MM.1S (cell line): ENCODE data around the gene CD48.

Experiments used
- DNase-seq: peaks from one replicate; pipeline ENCODE4 v3.0.0-alpha.2; 2015
- H2AFZ ChIP-seq: fragments of 300-600 bp; sonication (generic); 2 replicates; pipeline ENCODE4 v1.6.0; 2016; ENCODE audit warnings: antibody characterized with exemption, low read length
- H3F3A ChIP-seq: fragments of 300-600 bp; sonication (generic); 2 replicates; pipeline ENCODE4 v1.6.1; 2016; ENCODE audit warnings: mild to moderate bottlenecking, antibody characterized with exemption, low read length, moderate library complexity, mixed read lengths; ENCODE audit not compliant: insufficient read depth
- H3K27ac ChIP-seq: fragments of 300-600 bp; sonication (generic); 2 replicates; pipeline ENCODE4 v1.5.1; 2016; ENCODE audit warnings: mild to moderate bottlenecking, low read length
- H3K27me3 ChIP-seq: fragments of 300-600 bp; sonication (generic); replicated peaks from 2 replicates; pipeline ENCODE4 v1.6.0; 2016; ENCODE audit warnings: low read length; ENCODE audit not compliant: insufficient read depth
- H3K36me3 ChIP-seq: fragments of 300-600 bp; sonication (generic); replicated peaks from 2 replicates; pipeline ENCODE4 v1.6.1; 2016; ENCODE audit warnings: mild to moderate bottlenecking, low read length, mixed read lengths; ENCODE audit not compliant: insufficient read depth
- H3K4me1 ChIP-seq: fragments of 300-600 bp; sonication (generic); 2 replicates; pipeline ENCODE4 v1.6.1; 2016; ENCODE audit warnings: low read length, mixed read lengths
- H3K4me2 ChIP-seq: fragments of 300-600 bp; sonication (generic); 2 replicates; pipeline ENCODE4 v1.6.0; 2016; ENCODE audit warnings: low read depth, low read length
- H3K4me3 ChIP-seq: fragments of 300-600 bp; sonication (generic); 2 replicates; pipeline ENCODE4 v1.5.1; 2016; ENCODE audit warnings: low read length, mixed read lengths
- H3K79me2 ChIP-seq: fragments of 300-600 bp; sonication (generic); 2 replicates; pipeline ENCODE4 v1.6.1; 2016; ENCODE audit warnings: mixed run types, low read length, mixed read lengths
- H3K9ac ChIP-seq: fragments of 300-600 bp; sonication (generic); 2 replicates; pipeline ENCODE4 v1.6.1; 2016; ENCODE audit warnings: low read length, mixed read lengths
- H3K9me2 ChIP-seq: fragments of 300-600 bp; sonication (generic); replicated peaks from 2 replicates; pipeline ENCODE4 v1.6.1; 2016; ENCODE audit warnings: mild to moderate bottlenecking, low read length, mixed read lengths; ENCODE audit not compliant: insufficient read depth
- H3K9me3 ChIP-seq: fragments of 300-600 bp; sonication (generic); replicated peaks from 2 replicates; pipeline ENCODE4 v1.6.1; 2016; ENCODE audit warnings: mild to moderate bottlenecking, low read length, mixed read lengths; ENCODE audit not compliant: insufficient read depth
- H4K20me1 ChIP-seq: fragments of 300-600 bp; sonication (generic); 2 replicates; pipeline ENCODE4 v1.6.1; 2016; ENCODE audit warnings: mild to moderate bottlenecking, low read length, moderate library complexity, mixed read lengths; ENCODE audit not compliant: insufficient read depth
- EZH2 ChIP-seq: fragments of 300-600 bp; sonication (generic); optimal IDR thresholded peaks from 2 replicates; pipeline ENCODE3; 2017; ENCODE audit warnings: low read depth, mild to moderate bottlenecking, antibody characterized with exemption, low read length, mixed read lengths
- EZH2phosphoT487 ChIP-seq: fragments of 300-600 bp; sonication (generic); IDR thresholded peaks from 2 replicates; pipeline ENCODE4 v1.6.1; 2018; ENCODE audit warnings: antibody characterized with exemption, low read length
- TF ChIP-seq, protein P1 (sequence below): fragments of 300-600 bp; sonication (generic); IDR thresholded peaks from 2 replicates; pipeline ENCODE4 v1.5.1; 2016; ENCODE audit warnings: antibody characterized with exemption, low read length, mixed read lengths

The CD48 gene

DNA sequence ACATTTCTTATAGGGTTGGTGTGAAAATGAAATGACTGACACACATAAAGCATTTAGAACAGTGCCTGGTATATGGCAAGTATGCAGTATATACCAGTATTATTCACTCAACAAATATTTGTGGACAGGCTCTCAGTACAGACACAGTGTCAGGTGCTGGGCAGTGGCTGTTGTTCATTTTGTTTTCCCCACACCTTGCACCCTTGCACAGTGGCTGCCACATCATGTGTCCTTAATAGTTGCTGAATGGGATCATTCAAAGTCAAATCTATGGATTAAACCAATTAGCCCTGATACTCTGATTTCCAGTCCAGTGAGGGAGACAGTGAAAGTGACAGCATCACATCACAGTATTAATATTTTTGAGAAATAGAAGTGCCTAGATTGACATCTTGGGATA lies 67.2 kb downstream of the CD48 start:
- H3K4me2 ChIP-seq, result no peak overlapping the region
- H3K4me3 ChIP-seq, result no peak overlapping the region

DNA sequence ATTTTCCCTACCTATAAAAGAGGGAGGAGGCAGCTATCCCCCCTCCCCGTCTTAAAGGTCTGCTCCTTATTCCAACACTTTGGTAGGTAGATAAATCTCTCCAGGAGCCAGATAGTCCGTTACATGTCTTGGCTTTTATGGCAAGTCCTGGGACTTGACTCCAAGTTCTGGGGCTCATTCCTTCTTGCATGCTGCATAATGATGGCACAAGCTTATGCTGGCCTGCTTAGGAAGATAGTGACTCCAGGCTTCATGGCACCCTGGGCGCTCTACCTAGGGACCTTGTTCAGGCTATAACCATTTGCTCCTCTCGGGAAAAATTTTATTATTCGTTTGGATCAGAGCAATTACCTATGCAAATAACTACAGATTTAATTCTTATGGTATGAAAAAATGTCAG lies 68.5 kb downstream of the CD48 start:
- Histone ChIP-seq H3K27ac (no peak overlapping the region), H3K4me3 (no peak overlapping the region), H3K9ac (no peak overlapping the region), H3F3A (no peaks in the 10 kb centered on the region), H3K36me3 (no peaks in the 10 kb centered on the region), H3K79me2 (no peaks in the 10 kb centered on the region), H3K4me1 (peaks cover 7% of the 10 kb centered on the region), H3K9me2 (no peaks in the 10 kb centered on the region), H3K9me3 (no peaks in the 10 kb centered on the region), H3K27me3 (no peaks in the 10 kb centered on the region), H3K4me2 (no peak overlapping the region), H2AFZ (no peak overlapping the region), H4K20me1 (no peaks in the 10 kb centered on the region)
- TF ChIP-seq EZH2, result no peak
- TF ChIP-seq, protein P1, sequence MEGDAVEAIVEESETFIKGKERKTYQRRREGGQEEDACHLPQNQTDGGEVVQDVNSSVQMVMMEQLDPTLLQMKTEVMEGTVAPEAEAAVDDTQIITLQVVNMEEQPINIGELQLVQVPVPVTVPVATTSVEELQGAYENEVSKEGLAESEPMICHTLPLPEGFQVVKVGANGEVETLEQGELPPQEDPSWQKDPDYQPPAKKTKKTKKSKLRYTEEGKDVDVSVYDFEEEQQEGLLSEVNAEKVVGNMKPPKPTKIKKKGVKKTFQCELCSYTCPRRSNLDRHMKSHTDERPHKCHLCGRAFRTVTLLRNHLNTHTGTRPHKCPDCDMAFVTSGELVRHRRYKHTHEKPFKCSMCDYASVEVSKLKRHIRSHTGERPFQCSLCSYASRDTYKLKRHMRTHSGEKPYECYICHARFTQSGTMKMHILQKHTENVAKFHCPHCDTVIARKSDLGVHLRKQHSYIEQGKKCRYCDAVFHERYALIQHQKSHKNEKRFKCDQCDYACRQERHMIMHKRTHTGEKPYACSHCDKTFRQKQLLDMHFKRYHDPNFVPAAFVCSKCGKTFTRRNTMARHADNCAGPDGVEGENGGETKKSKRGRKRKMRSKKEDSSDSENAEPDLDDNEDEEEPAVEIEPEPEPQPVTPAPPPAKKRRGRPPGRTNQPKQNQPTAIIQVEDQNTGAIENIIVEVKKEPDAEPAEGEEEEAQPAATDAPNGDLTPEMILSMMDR, result no peak
- TF ChIP-seq EZH2phosphoT487, result no peak
- DNase-seq, result no peak

More for the DNA sequence above, 67.2 kb downstream of the CD48 start:
- no peaks in the 10 kb centered on the region for H3K27me3 ChIP-seq
- H3K9ac ChIP-seq, result no peak overlapping the region
- no peaks in the 10 kb centered on the region for H4K20me1 ChIP-seq
- no peaks in the 10 kb centered on the region for H3F3A ChIP-seq
- H3K4me1 ChIP-seq, result no peaks in the 10 kb centered on the region
- no peaks in the 10 kb centered on the region for H3K79me2 ChIP-seq
- no peak for DNase-seq
- no peak overlapping the region for H3K27ac ChIP-seq
- H3K9me2 ChIP-seq, result no peaks in the 10 kb centered on the region
- H3K36me3 ChIP-seq, result no peaks in the 10 kb centered on the region
- H2AFZ ChIP-seq, result no peak overlapping the region
- no peaks in the 10 kb centered on the region for H3K9me3 ChIP-seq
- TF ChIP-seq EZH2phosphoT487, result no peak
- TF ChIP-seq, protein P1, result no peak
- no peak for TF ChIP-seq EZH2

DNA sequence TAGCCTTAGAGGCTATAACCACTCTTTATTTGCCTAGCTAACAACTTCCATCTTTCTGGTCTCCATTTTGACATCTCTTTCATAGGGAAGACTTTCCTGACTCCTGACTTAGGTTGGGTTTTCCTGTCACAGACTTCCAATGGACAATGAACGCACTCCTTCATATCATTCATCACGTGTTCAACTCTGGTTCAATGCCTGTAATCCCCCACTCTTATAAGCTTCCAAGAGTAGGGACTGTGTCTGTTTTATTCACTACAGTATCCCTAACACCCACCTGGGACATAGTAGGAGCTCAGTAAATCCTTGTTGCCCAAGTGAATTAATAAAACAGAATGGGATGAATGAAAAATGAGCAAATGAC lies 69.4 kb downstream of the CD48 start:
- no peak overlapping the region for H2AFZ ChIP-seq
- H3K9me2 ChIP-seq, result no peaks in the 10 kb centered on the region
- H3F3A ChIP-seq, result no peaks in the 10 kb centered on the region
- DNase-seq, result no peak
- no peaks in the 10 kb centered on the region for H3K79me2 ChIP-seq
- no peaks in the 10 kb centered on the region for H4K20me1 ChIP-seq
- H3K36me3 ChIP-seq, result no peaks in the 10 kb centered on the region
- peaks cover 13% of the 10 kb centered on the region for H3K4me1 ChIP-seq
- no peak for TF ChIP-seq EZH2
- TF ChIP-seq EZH2phosphoT487, result no peak
- TF ChIP-seq, protein P1, result no peak
- no peak overlapping the region for H3K4me2 ChIP-seq
- no peaks in the 10 kb centered on the region for H3K27me3 ChIP-seq
- H3K9ac ChIP-seq, result no peak overlapping the region
- H3K27ac ChIP-seq, result no peak overlapping the region
- no peaks in the 10 kb centered on the region for H3K9me3 ChIP-seq
- H3K4me3 ChIP-seq, result no peak overlapping the region
